ENCODE results near the gene PHLDB2. TPM values are rescaled to one million over a fixed set of nuclear protein-coding genes. Genes with fewer than 3 reads are reported as not detected.

The PHLDB2 gene
- total RNA-seq, 1 experiment from 2014 or later: 40.5 TPM

GRCh38 chr3:111998636-111999483, 139.8 kb downstream of the PHLDB2 start, which contains the start of gene TAGLN3:
Gene TAGLN3, plus strand, starts transcription at chr3:111998922. Its CDS starts 501 bp downstream, at chr3:111999423.
- H3K36me3 ChIP-seq: no peaks in the 10 kb centered on the region
- no peak for DNase-seq (ENCODE audit: low read depth in 1 of 2, low spot score in 2 of 2)
- H3K4me3 ChIP-seq: no peak within 1 kb of the TSS
- no peaks in the 10 kb centered on the region for H3K9me3 ChIP-seq (replicated peaks)
- H3K27me3 ChIP-seq (replicated peaks): no peaks in the 10 kb centered on the region
- H3K27ac ChIP-seq: no peak within 1 kb of the TSS
- peaks cover 5% of the 10 kb centered on the region; the same call in 1 of the 2 replicates for H3K4me1 ChIP-seq (replicated peaks)

- peak in 1 of 2 experiments; percentile 2 for DNase-seq (ENCODE audit: low read depth in 1 of 2, low spot score in 2 of 2)
- Histone ChIP-seq H3K27ac (no peak overlapping the region), H3K4me1 (replicated peaks) (peaks cover 5% of the 10 kb centered on the region; the same call in 1 of the 2 replicates), H3K4me3 (no peak overlapping the region), H3K27me3 (replicated peaks) (no peaks in the 10 kb centered on the region), H3K36me3 (no peaks in the 10 kb centered on the region), H3K9me3 (replicated peaks) (no peaks in the 10 kb centered on the region)
These were observed 140.6 kb downstream of the PHLDB2 start for GRCh38 chr3:111999484-112000324.

- H3K27me3 ChIP-seq (replicated peaks): no peaks in the 10 kb centered on the region
- H3K4me1 ChIP-seq (replicated peaks): peaks cover 5% of the 10 kb centered on the region; the same call in 1 of the 2 replicates
- no peak for DNase-seq (ENCODE audit: low read depth in 1 of 2, low spot score in 2 of 2)
- H3K9me3 ChIP-seq (replicated peaks): no peaks in the 10 kb centered on the region
- H3K4me3 ChIP-seq: no peak overlapping the region
- H3K27ac ChIP-seq: no peak overlapping the region
- no peaks in the 10 kb centered on the region for H3K36me3 ChIP-seq
These were observed 141.3 kb downstream of the PHLDB2 start for GRCh38 chr3:112000367-112000771.

GRCh38 chr3:112000966-112001365, 141.9 kb downstream of the PHLDB2 start:
- H3K36me3 ChIP-seq: no peaks in the 10 kb centered on the region
- H3K4me3 ChIP-seq: no peak overlapping the region
- H3K27ac ChIP-seq: no peak overlapping the region
- H3K4me1 ChIP-seq (replicated peaks): peaks cover 5% of the 10 kb centered on the region; the same call in 1 of the 2 replicates
- DNase-seq (ENCODE audit: low read depth in 1 of 2, low spot score in 2 of 2): peak in 1 of 2 experiments; percentile 2
- no peaks in the 10 kb centered on the region for H3K27me3 ChIP-seq (replicated peaks)
- H3K9me3 ChIP-seq (replicated peaks): no peaks in the 10 kb centered on the region

GRCh38 chr3:112001526-112001925, 142.5 kb downstream of the PHLDB2 start:
- no peaks in the 10 kb centered on the region for H3K36me3 ChIP-seq
- no peaks in the 10 kb centered on the region for H3K9me3 ChIP-seq (replicated peaks)
- DNase-seq (ENCODE audit: low read depth in 1 of 2, low spot score in 2 of 2): no peak
- no peaks in the 10 kb centered on the region for H3K27me3 ChIP-seq (replicated peaks)
- no peak overlapping the region for H3K27ac ChIP-seq
- H3K4me3 ChIP-seq: no peak overlapping the region
- H3K4me1 ChIP-seq (replicated peaks): peaks cover 5% of the 10 kb centered on the region; the same call in 1 of the 2 replicates

- no peaks in the 10 kb centered on the region for H3K9me3 ChIP-seq (replicated peaks)
- H3K4me1 ChIP-seq (replicated peaks): peaks cover 5% of the 10 kb centered on the region; the same call in 1 of the 2 replicates
- DNase-seq (ENCODE audit: low read depth in 1 of 2, low spot score in 2 of 2): no peak
- H3K4me3 ChIP-seq: no peak overlapping the region
- H3K27me3 ChIP-seq (replicated peaks): no peaks in the 10 kb centered on the region
- no peak overlapping the region for H3K27ac ChIP-seq
- H3K36me3 ChIP-seq: no peaks in the 10 kb centered on the region
These were observed 143.3 kb downstream of the PHLDB2 start for GRCh38 chr3:112002096-112002971.

- no peaks in the 10 kb centered on the region for H3K36me3 ChIP-seq
- H3K9me3 ChIP-seq (replicated peaks): no peaks in the 10 kb centered on the region
- no peaks in the 10 kb centered on the region for H3K27me3 ChIP-seq (replicated peaks)
- no peak overlapping the region for H3K4me3 ChIP-seq
- DNase-seq (ENCODE audit: low read depth in 1 of 2, low spot score in 2 of 2): no peak
- no peak overlapping the region for H3K27ac ChIP-seq
- peaks cover 5% of the 10 kb centered on the region; the same call in 1 of the 2 replicates for H3K4me1 ChIP-seq (replicated peaks)
These were observed 144.4 kb downstream of the PHLDB2 start for GRCh38 chr3:112003321-112004080.

GRCh38 chr3:112004187-112004586, 145.1 kb downstream of the PHLDB2 start:
- Histone ChIP-seq H3K36me3 (no peaks in the 10 kb centered on the region), H3K9me3 (replicated peaks) (no peaks in the 10 kb centered on the region), H3K4me3 (no peak overlapping the region), H3K27ac (no peak overlapping the region), H3K27me3 (replicated peaks) (no peaks in the 10 kb centered on the region), H3K4me1 (replicated peaks) (peaks cover 5% of the 10 kb centered on the region; the same call in 1 of the 2 replicates)
- no peak for DNase-seq (ENCODE audit: low read depth in 1 of 2, low spot score in 2 of 2)

GRCh38 chr3:112004669-112005068, 145.6 kb downstream of the PHLDB2 start:
- peaks cover 5% of the 10 kb centered on the region; the same call in 1 of the 2 replicates for H3K4me1 ChIP-seq (replicated peaks)
- no peak overlapping the region for H3K27ac ChIP-seq
- no peak for DNase-seq (ENCODE audit: low read depth in 1 of 2, low spot score in 2 of 2)
- H3K4me3 ChIP-seq: no peak overlapping the region
- no peaks in the 10 kb centered on the region for H3K36me3 ChIP-seq
- no peaks in the 10 kb centered on the region for H3K9me3 ChIP-seq (replicated peaks)
- no peaks in the 10 kb centered on the region for H3K27me3 ChIP-seq (replicated peaks)

GRCh38 chr3:112005091-112005672, 146.1 kb downstream of the PHLDB2 start:
- H3K4me1 ChIP-seq (replicated peaks): peaks cover 5% of the 10 kb centered on the region; the same call in 1 of the 2 replicates
- no peaks in the 10 kb centered on the region for H3K9me3 ChIP-seq (replicated peaks)
- no peak overlapping the region for H3K4me3 ChIP-seq
- H3K27me3 ChIP-seq (replicated peaks): no peaks in the 10 kb centered on the region
- H3K27ac ChIP-seq: no peak overlapping the region
- H3K36me3 ChIP-seq: no peaks in the 10 kb centered on the region
- no peak for DNase-seq (ENCODE audit: low read depth in 1 of 2, low spot score in 2 of 2)

GRCh38 chr3:112007633-112008032, 148.6 kb downstream of the PHLDB2 start:
- no peak overlapping the region for H3K27ac ChIP-seq
- H3K9me3 ChIP-seq (replicated peaks): no peaks in the 10 kb centered on the region
- H3K4me3 ChIP-seq: no peak overlapping the region
- no peak for DNase-seq (ENCODE audit: low read depth in 1 of 2, low spot score in 2 of 2)
- H3K27me3 ChIP-seq (replicated peaks): no peaks in the 10 kb centered on the region
- no peaks in the 10 kb centered on the region for H3K4me1 ChIP-seq (replicated peaks)
- H3K36me3 ChIP-seq: no peaks in the 10 kb centered on the region

- DNase-seq (ENCODE audit: low read depth in 1 of 2, low spot score in 2 of 2): no peak
- H3K4me1 ChIP-seq (replicated peaks): peaks cover 3% of the 10 kb centered on the region; the same call in 1 of the 2 replicates
- H3K27ac ChIP-seq: no peak overlapping the region
- H3K27me3 ChIP-seq (replicated peaks): no peaks in the 10 kb centered on the region
- H3K4me3 ChIP-seq: no peak overlapping the region
- no peaks in the 10 kb centered on the region for H3K36me3 ChIP-seq
- no peaks in the 10 kb centered on the region for H3K9me3 ChIP-seq (replicated peaks)
These were observed 150.6 kb downstream of the PHLDB2 start for GRCh38 chr3:112009670-112010069.

All from SJSA1 (cell line).